HG02763 (cell line): ENCODE data around the gene ZNF276.

Experiments used
- ATAC-seq: cut with Tn5 transposase; IDR thresholded peaks from one replicate; pipeline ENCODE4 v1.9.1; 2021; ENCODE audit warnings: mild to moderate bottlenecking, moderate library complexity; ENCODE audit not compliant: unreplicated experiment

ZNF276 gene

GRCh38 chr16:89711601-89712273 is 9.6 kb upstream of the ZNF276 start:
- ATAC-seq = no peak

- ATAC-seq = no peak
These were observed 9.0 kb upstream of the ZNF276 start for GRCh38 chr16:89712274-89712781.

- ATAC-seq = no peak
These were observed 4.8 kb upstream of the ZNF276 start for GRCh38 chr16:89716493-89716892.

- no peak for ATAC-seq
These were observed 4.2 kb upstream of the ZNF276 start for GRCh38 chr16:89716916-89717687.

- ATAC-seq = no peak
These were observed 3.4 kb upstream of the ZNF276 start for GRCh38 chr16:89717688-89718505.

- ATAC-seq = peak; percentile 25
These were observed 855 bp upstream of the ZNF276 start for GRCh38 chr16:89720551-89720812.

- ATAC-seq = peak; percentile 32
These were observed 432 bp downstream of the ZNF276 start for GRCh38 chr16:89721546-89722391.

GRCh38 chr16:89722392-89723278 is 1.3 kb downstream of the ZNF276 start:
- ATAC-seq = no peak

GRCh38 chr16:89723279-89724250 is 2.2 kb downstream of the ZNF276 start:
- no peak for ATAC-seq

GRCh38 chr16:89727406-89728120 is 6.2 kb downstream of the ZNF276 start:
- no peak for ATAC-seq

GRCh38 chr16:89729293-89729692 is 8.0 kb downstream of the ZNF276 start:
- ATAC-seq = no peak

GRCh38 chr16:89729863-89730593 is 8.7 kb downstream of the ZNF276 start:
- ATAC-seq = no peak

GRCh38 chr16:89730610-89731234 is 9.4 kb downstream of the ZNF276 start:
- ATAC-seq = no peak

GRCh38 chr16:89732142-89732917 is 11.0 kb downstream of the ZNF276 start:
- no peak for ATAC-seq

- ATAC-seq = no peak
These were observed 11.5 kb downstream of the ZNF276 start for GRCh38 chr16:89732918-89733242.

- ATAC-seq = no peak
These were observed 12.0 kb downstream of the ZNF276 start for GRCh38 chr16:89733322-89733721.
